Measurements from ENCODE around the gene LMO1. TPM values are rescaled to one million over a fixed set of nuclear protein-coding genes. Genes with fewer than 3 reads are reported as not detected.

Gene LMO1
- total RNA-seq, 1 donor from 2014 or later: 2.7 TPM

- H3K27me3 Mint-ChIP-seq: peaks cover 7% of the 10 kb centered on the region
- TF ChIP-seq CTCF (conservative IDR thresholded peaks at IDR 0.05): no peak
- no peak overlapping the region for H3K27ac Mint-ChIP-seq
- no peaks in the 10 kb centered on the region for H3K9me3 Mint-ChIP-seq
- H3K36me3 Mint-ChIP-seq: no peaks in the 10 kb centered on the region
- no peak overlapping the region for H3K4me3 Mint-ChIP-seq
- no peak for DNase-seq (ENCODE audit: extremely low spot score, unreplicated experiment)
- H3K4me1 Mint-ChIP-seq (ENCODE audit: unreplicated experiment): peaks cover 9% of the 10 kb centered on the region
These were observed 27.8 kb downstream of the LMO1 start for GRCh38 chr11:8235925-8236324.

- DNase-seq (ENCODE audit: extremely low spot score, unreplicated experiment): no peak
- no peak for TF ChIP-seq CTCF (conservative IDR thresholded peaks at IDR 0.05)
- Mint-ChIP-seq H3K36me3 (no peaks in the 10 kb centered on the region), H3K4me3 (no peak overlapping the region), H3K27ac (no peak overlapping the region), H3K4me1 (ENCODE audit: unreplicated experiment) (peaks cover 9% of the 10 kb centered on the region), H3K27me3 (peaks cover 3% of the 10 kb centered on the region), H3K9me3 (no peaks in the 10 kb centered on the region)
These were observed 28.8 kb downstream of the LMO1 start for GRCh38 chr11:8234910-8235309.

- no peak for TF ChIP-seq CTCF (conservative IDR thresholded peaks at IDR 0.05)
- H3K36me3 Mint-ChIP-seq: no peaks in the 10 kb centered on the region
- no peak for DNase-seq (ENCODE audit: extremely low spot score, unreplicated experiment)
- no peak overlapping the region for H3K4me3 Mint-ChIP-seq
- H3K27me3 Mint-ChIP-seq: peaks cover 3% of the 10 kb centered on the region
- H3K9me3 Mint-ChIP-seq: no peaks in the 10 kb centered on the region
- peaks cover 9% of the 10 kb centered on the region for H3K4me1 Mint-ChIP-seq (ENCODE audit: unreplicated experiment)
- H3K27ac Mint-ChIP-seq: no peak overlapping the region
These were observed 29.3 kb downstream of the LMO1 start for GRCh38 chr11:8234425-8234821.

- Mint-ChIP-seq H3K9me3 (no peaks in the 10 kb centered on the region), H3K27me3 (peaks cover 3% of the 10 kb centered on the region), H3K4me3 (no peak overlapping the region), H3K27ac (no peak overlapping the region), H3K4me1 (ENCODE audit: unreplicated experiment) (peaks cover 9% of the 10 kb centered on the region), H3K36me3 (no peaks in the 10 kb centered on the region)
- TF ChIP-seq CTCF (conservative IDR thresholded peaks at IDR 0.05): no peak
- no peak for DNase-seq (ENCODE audit: extremely low spot score, unreplicated experiment)
These were observed 29.8 kb downstream of the LMO1 start for GRCh38 chr11:8233691-8234424.

- DNase-seq (ENCODE audit: extremely low spot score, unreplicated experiment): no peak
- H3K27me3 Mint-ChIP-seq: peaks cover 3% of the 10 kb centered on the region
- H3K4me1 Mint-ChIP-seq (ENCODE audit: unreplicated experiment): peaks cover 9% of the 10 kb centered on the region
- no peaks in the 10 kb centered on the region for H3K36me3 Mint-ChIP-seq
- no peak overlapping the region for H3K27ac Mint-ChIP-seq
- TF ChIP-seq CTCF (conservative IDR thresholded peaks at IDR 0.05): no peak
- H3K9me3 Mint-ChIP-seq: no peaks in the 10 kb centered on the region
- no peak overlapping the region for H3K4me3 Mint-ChIP-seq
These were observed 30.6 kb downstream of the LMO1 start for GRCh38 chr11:8232849-8233606.

Data from type B pancreatic cell (in vitro differentiated cells).